HG02870 (cell line): ENCODE results near the gene ANAPC10.
A peak's percentile ranks its signal among the peaks of the same experiment; 100 is the strongest.
"Not testable (repeated sequence)": the region's sequence is repeated elsewhere in the genome, so short reads cannot be mapped to it uniquely, and the experiment has no call there.

ENCODE experiments used
- ATAC-seq: cut with Tn5 transposase; IDR thresholded peaks from one replicate; pipeline ENCODE4 v1.9.1; 2021; ENCODE audit warnings: mild to moderate bottlenecking, moderate library complexity; ENCODE audit not compliant: unreplicated experiment

The ANAPC10 gene

DNA sequence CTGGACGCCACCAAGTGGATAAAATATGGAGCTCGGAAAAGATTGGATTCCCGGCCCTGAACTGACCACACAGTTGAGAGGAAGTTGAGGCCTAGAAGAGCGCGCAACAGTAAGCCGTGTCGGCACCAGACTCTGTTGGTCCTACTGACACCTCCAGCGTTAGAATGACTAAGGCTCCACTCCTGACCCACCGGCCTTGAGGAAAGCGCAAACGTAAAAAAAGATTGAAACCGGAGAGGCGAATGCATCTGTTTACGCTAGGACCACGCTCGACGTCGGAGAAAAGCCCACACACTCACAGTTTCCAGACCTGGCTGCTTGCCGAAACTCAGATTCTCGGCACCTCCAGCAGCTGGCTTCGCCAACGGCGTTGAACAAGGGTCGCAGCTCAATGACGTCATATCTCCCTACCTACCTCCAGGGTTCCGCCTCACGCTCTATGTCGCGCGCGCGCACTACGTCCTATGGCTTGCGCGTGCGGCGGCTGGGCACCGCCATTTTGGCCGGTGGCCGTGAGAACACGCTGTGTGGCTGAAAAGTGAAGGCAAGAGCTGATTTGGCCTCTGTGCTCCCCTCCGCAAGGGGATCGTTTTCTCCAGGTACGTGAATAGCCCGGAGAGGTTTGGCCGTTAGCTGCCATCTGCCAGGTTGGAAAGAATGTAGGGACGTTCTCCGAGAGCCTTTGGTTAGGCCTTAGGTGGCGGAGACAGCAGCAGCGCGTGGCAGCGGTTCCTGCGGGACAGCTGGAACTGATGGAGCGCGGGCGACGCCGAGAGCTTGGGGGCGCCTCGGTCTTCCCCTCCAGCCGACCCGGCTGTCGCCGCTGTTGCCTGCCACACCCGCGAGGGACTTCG lies at the start of gene ANAPC10, which contains the start of gene ABCE1:
ANAPC10 (minus strand) TSS at position 376 of the 854 bp plus-strand sequence. CDS start 2,097 bp downstream, outside the sequence.
ABCE1 (plus strand) TSS at position 491 of the 854 bp plus-strand sequence. CDS start 6,102 bp downstream, outside the sequence.
- ATAC-seq: peak; percentile 71

DNA sequence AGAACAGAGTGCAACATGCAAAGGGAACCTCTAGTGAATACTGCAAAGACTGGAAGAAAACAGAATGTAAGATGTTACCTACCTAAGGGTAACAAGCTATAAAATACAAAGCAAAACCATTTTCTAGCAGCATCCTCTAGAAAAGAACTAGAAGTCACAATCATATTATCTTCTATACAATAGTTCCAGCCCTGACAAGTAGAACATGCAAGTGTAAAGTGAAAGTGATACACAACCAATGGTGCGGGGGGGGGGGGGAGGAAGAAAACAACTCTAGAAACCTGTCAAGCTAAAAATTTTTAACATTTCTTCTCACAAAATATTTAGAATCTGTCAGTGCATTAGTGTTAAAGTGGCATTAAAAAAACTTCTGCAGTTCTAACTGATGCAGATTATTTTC lies 38.2 kb upstream of the ANAPC10 start:
- not testable (repeated sequence) for ATAC-seq

DNA sequence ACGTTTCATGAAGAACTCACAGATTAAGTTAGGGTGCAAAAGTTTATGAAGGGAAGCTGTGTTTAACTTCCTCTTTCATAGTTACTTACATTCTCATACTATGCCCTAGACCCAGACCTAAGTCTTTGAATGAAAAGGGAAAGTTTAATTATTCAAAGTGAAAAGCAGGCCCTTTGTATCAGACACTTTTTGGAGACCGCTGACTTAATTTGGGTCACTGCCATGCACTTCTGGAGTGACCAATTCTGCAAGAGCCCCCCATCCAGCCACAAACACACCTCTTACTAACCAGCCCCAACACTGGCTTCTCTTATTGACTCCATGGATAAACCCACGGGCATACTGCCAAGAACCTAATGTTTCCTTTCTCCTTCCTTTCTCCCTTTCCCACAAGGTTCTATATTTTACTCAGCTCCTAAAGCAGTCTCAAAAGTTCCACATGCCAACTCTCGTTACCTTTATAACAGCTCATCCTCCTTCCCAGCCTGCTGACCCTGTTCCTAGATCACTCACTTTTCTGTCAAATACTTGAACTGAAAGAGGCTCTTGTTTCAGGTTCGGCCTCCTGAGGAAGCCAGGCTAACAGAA lies 34.6 kb upstream of the ANAPC10 start:
- peak; percentile 81 for ATAC-seq

GRCh38 chr4:145131848-145132247 lies 33.9 kb upstream of the ANAPC10 start:
- ATAC-seq: no peak

GRCh38 chr4:145130788-145131399 lies 32.9 kb upstream of the ANAPC10 start:
- no peak for ATAC-seq

GRCh38 chr4:145130130-145130529 lies 32.1 kb upstream of the ANAPC10 start:
- ATAC-seq: no peak

GRCh38 chr4:145125396-145125795 lies 27.4 kb upstream of the ANAPC10 start:
- no peak for ATAC-seq

GRCh38 chr4:145108128-145108527 lies 10.1 kb upstream of the ANAPC10 start:
- ATAC-seq: no peak

DNA sequence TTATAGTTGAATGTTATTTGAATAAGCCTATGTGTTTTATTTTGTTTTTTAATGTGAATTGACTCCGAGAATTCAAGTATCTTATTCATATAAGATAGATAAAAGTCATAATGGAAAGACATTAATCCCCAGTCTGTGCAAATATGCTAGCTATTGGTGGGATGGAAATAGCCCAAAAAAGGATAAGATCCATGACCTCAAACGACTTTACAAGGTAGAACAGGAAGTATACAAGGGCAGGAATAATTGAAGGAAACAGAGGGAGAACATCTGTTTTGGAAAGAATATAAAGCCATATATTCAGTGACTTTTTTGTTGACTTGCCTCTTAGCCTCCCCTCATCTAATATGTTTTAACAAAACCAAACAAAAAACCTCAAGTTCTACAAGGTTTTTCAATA lies 9.1 kb upstream of the ANAPC10 start:
- ATAC-seq: no peak

DNA sequence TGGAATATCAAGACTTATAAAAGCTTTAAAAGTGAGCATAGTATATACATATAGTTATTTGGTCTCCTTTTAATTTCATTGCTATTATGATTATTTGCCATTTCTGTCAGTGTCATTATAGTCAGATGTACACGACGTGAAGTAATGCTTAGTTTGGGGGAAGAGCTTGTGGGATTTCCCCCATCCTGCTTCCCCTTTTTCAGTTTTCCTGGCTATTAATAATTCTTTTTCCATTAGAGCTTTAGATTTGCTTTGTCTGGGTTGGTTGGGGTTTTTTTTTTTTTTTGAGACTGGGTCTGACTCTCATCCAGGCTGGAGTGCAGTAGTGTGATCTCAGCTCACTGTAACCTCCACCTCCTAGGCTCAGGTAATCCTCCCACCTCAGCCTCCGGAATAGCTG lies 5.5 kb upstream of the ANAPC10 start:
- ATAC-seq: no peak

GRCh38 chr4:145102619-145103018 lies 4.6 kb upstream of the ANAPC10 start:
- ATAC-seq: no peak

- no peak for ATAC-seq
These were observed 3.1 kb upstream of the ANAPC10 start for GRCh38 chr4:145101091-145101490.

DNA sequence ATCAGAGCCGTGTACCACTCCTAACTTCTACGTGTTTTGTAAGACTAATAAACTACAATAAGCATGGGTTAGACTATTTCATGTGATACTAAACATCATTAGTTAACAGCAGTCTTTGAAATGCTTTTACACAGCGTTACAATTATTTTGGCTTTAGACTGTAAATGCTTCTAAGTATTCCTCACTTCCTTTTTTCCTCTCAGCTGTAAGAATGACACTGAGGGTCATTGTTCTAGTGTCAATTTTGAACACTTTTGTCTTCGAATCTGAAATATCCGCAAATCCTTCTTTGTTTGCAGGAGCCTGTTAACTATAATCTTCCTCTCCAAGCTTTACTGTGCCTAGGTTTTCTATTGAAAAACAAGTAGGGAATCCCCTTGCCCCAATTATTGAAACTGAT lies 1.7 kb upstream of the ANAPC10 start:
- ATAC-seq: no peak

DNA sequence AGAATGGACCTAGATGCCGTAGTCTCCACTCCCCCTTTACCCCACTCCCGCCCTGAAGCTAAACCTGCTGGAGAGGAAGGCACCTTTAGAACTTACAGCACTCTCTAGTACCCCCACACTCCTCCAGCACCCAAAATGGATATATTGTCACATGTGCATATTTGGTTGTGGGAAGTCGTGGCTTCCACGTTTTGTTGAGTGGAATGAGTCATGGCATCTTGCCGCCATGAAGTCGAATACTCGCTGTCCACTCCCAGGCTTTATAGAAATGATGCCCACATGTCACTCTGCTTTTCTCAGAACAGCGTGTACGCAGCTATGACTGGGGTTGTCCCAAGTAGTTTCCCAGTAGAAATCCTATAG lies 660 bp upstream of the ANAPC10 start:
- ATAC-seq: peak; percentile 19

GRCh38 chr4:145097331-145097820 lies 620 bp downstream of the ANAPC10 start:
- ATAC-seq: peak; percentile 1

DNA sequence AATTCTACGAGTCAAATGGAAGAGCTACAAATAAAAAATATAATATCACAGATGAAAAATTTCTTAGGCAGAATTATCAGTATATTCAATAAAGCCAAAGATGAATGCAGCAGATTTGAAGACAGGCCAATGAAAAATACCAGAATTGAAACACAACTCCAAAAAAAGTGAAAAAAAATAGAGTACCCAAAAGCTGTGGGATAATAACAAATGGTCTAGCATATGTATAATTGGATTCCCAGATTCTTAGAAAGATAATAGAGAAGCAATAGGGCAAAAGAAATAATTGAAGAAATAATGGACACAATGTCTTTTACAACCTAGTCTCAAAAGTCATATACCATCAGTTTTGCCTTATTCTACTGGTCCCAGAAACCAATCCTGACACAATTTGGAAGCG lies 4.4 kb downstream of the ANAPC10 start:
- no peak for ATAC-seq

DNA sequence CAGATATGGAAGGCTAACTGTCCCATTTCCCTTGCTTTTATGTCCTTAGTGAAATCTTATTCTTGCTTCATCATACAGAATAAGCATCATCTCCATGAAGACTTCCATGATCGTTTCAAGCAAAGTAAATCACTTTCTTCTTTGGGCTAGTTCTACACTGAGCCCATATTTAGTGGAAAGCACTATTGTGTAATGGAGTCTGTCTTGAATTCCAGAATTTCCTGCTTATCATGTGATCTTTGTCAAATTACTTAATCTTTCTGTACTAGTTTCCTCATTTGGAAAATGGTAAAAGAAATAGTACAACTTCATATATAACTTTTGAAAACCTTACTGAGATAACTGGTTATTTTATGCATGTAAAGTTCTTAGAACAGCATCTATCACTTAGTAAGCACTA lies 7.6 kb downstream of the ANAPC10 start:
- ATAC-seq: no peak

DNA sequence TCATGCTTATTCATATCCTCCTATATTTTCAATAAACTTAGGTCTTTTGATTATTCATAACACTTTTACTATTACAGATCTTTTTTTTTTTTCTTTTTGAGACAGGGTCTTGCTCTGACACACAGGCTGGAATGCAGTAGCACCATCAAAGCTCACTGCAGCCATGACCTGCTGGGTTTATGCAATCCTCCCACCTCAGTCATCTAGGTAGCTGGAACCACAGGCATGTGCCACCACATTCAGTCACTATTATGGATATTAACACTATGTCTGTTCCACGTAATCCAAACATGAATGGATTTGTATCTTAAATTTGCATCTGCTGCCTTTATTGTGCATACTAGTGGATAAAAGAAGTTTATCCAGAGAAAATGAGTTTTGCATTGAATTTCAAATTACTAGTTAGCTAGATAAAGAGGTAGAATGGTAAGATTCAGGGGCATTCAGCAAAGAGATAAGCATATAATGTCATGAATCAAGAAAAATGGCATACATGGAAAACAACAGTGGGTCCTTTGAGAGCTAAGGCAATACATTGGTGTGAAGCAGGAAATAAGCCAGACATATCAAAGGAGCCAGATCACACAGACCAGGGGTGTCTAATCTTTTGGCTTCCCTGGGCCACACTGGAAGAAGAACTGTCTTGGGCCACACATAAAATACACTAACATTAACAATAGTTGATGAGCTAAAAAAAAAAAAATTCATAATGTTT lies 13.9 kb downstream of the ANAPC10 start:
- ATAC-seq: no peak

- no peak for ATAC-seq
These were observed 16.2 kb downstream of the ANAPC10 start for GRCh38 chr4:145081756-145082155.

- ATAC-seq: no peak
These were observed 21.5 kb downstream of the ANAPC10 start for GRCh38 chr4:145076469-145076855.
